GM06990 (cell line): ENCODE data around the gene TPSD1.

Experiments used
- DNase-seq: peaks from one replicate; pipeline ENCODE4 v3.0.0-alpha.2; 2011; ENCODE audit not compliant: insufficient read length; ENCODE audit errors: extremely low read depth
- H3K27me3 ChIP-seq: replicated peaks from 2 replicates; pipeline ENCODE4 v1.6.0; 2011; ENCODE audit warnings: low read length; ENCODE audit not compliant: control insufficient read depth, insufficient read depth
- H3K36me3 ChIP-seq: 2 replicates; pipeline ENCODE4 v1.5.1; 2011; ENCODE audit warnings: low read length; ENCODE audit not compliant: control insufficient read depth, insufficient read depth
- H3K4me3 ChIP-seq: replicated peaks from 2 replicates; pipeline ENCODE4 v1.5.1; 2011; ENCODE audit warnings: low read depth, mild to moderate bottlenecking, control low read depth, low read length
- TF ChIP-seq, protein P1 (sequence below): IDR thresholded peaks from 2 replicates; pipeline ENCODE4 v1.5.1; 2011; ENCODE audit warnings: low read length, control low read depth, mild to moderate bottlenecking, inconsistent platforms; ENCODE audit not compliant: insufficient read depth, poor library complexity, severe bottlenecking

TPSD1 gene

DNA sequence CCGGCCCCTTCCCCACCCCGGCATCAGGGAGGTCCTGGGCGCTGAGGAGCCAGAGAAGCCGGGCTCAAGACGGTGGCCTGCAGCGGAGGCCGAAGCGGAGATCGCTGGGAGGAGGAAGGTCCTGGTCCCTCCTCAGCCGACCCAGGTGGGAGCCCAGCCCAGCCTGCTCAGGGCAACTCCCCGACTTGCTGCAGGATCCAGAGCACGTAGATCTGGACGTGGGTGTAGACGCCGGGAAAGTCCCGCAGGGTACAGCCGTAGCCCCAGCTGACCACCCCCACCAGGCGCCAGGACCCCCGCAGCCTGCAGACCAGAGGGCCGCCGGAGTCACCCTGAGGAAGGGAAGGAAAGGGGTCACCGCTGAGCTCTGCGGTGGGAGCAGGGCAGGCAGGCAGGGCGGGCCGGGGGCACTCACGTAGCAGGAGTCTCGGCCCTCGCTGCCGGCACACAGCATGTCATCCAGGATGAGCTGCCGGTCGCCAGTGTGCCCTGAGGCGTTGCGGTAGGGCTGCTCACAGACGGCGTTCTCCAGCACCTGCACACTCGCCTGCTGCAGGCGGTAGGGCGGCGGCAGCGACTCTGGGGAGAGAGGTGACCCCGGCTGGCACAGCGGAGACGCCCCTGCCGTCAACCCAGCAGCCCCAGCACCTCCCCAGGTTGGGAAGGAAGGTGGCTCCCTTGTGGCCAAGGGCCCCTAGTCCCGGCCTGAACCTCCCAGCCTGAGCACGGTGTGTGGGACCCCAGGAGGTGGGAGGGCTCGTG is 5.4 kb downstream of the TPSD1 start:
- Histone ChIP-seq H3K4me3 (no peak overlapping the region), H3K36me3 (no peaks in the 10 kb centered on the region), H3K27me3 (no peaks in the 10 kb centered on the region; the same call in 1 of the 2 replicates)
- no peak for DNase-seq
- TF ChIP-seq, protein P1, sequence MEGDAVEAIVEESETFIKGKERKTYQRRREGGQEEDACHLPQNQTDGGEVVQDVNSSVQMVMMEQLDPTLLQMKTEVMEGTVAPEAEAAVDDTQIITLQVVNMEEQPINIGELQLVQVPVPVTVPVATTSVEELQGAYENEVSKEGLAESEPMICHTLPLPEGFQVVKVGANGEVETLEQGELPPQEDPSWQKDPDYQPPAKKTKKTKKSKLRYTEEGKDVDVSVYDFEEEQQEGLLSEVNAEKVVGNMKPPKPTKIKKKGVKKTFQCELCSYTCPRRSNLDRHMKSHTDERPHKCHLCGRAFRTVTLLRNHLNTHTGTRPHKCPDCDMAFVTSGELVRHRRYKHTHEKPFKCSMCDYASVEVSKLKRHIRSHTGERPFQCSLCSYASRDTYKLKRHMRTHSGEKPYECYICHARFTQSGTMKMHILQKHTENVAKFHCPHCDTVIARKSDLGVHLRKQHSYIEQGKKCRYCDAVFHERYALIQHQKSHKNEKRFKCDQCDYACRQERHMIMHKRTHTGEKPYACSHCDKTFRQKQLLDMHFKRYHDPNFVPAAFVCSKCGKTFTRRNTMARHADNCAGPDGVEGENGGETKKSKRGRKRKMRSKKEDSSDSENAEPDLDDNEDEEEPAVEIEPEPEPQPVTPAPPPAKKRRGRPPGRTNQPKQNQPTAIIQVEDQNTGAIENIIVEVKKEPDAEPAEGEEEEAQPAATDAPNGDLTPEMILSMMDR: no peak

DNA sequence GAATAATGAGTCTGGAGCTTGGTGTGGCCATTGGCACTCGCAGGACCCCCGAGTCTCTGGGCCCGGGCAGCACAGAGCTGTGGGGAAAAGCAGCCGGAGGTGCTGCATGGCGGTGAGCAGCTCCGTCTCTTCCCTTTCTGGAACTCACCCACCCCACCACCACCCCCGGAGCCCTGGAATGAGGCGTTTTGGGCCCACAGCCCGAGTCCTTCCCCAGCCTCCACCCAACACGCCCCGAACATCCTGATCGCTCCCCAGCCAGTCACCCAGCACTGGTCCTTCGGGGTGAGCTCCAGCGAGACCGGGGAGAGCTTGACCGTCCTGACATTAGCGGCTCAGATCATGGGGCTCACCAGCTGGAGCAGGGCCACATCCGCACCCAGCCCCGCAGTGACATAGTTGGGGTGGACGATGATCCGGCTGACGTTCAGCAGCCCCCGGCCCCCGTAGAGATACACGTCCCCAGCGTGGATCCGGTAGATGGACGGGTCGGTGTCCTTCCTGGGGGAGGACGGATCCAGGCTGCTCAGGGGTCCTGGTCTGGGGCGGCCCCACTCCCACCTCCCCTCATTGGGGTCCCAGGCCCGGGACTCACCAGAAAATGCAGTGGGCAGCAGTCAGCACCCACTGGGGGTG is 6.5 kb downstream of the TPSD1 start:
- H3K4me3 ChIP-seq: no peak overlapping the region
- TF ChIP-seq, protein P1: no peak
- DNase-seq: no peak
- no peaks in the 10 kb centered on the region for H3K36me3 ChIP-seq
- no peaks in the 10 kb centered on the region; the same call in 1 of the 2 replicates for H3K27me3 ChIP-seq

DNA sequence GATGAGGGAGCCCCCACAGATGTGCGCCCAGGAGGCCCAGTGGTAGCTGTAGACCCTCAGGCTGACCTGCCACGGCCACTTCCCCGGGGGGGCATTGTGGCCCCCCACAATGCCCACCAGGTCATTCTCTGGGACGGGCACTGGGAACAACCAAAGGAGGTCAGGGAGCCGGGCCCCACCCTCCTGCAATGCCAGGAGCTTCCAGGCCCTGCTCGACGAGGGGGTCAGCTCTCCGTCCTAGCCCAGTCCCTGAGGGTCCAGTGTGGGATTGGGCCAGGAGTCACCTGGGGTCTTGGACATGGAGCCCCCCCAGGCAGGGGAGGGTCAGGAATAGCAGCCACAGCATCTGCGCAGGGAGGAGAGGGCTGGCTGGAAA is 7.0 kb downstream of the TPSD1 start:
- no peaks in the 10 kb centered on the region for H3K36me3 ChIP-seq
- H3K4me3 ChIP-seq: no peak overlapping the region
- TF ChIP-seq, protein P1: no peak
- no peak for DNase-seq
- no peaks in the 10 kb centered on the region; the same call in 1 of the 2 replicates for H3K27me3 ChIP-seq

DNA sequence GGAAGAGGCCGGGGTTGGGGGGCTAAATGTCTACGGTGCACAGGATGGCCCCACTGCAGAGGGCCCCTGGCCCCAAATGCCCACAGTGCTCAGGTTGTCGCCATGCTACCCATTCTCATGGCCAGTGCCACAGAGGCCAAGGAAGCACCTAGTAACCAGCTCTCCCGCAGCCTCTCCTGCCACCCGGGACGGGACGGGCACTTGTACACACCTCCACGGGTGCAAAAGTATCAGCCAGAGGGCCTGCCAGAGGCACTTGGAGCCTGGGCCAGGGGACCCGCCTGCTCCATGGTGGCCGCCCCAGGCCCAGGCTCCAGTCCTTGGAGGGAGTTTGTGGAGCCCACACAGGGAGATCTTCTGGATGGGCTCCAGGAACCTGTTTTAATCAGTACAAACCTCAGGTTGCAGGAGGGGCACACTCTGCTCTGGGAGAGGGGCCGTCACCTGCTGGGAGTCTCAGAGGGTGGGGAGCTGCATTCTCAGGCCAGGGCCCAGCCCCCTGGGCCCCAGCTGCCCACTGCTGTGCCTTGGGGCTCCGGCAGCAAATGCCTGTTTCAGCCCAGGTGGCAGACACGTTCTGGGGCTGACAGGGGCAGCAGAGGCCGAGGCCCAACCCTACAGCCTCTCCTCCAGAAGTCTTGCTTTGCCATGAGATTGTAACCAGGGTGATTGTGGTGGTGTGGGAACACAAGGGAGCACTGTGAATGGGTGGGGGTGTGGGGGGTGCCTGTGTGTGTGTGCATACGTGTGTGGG is 7.9 kb downstream of the TPSD1 start:
- Histone ChIP-seq H3K4me3 (no peak overlapping the region), H3K36me3 (no peaks in the 10 kb centered on the region), H3K27me3 (no peaks in the 10 kb centered on the region; the same call in 1 of the 2 replicates)
- TF ChIP-seq, protein P1: no peak
- DNase-seq: no peak

DNA sequence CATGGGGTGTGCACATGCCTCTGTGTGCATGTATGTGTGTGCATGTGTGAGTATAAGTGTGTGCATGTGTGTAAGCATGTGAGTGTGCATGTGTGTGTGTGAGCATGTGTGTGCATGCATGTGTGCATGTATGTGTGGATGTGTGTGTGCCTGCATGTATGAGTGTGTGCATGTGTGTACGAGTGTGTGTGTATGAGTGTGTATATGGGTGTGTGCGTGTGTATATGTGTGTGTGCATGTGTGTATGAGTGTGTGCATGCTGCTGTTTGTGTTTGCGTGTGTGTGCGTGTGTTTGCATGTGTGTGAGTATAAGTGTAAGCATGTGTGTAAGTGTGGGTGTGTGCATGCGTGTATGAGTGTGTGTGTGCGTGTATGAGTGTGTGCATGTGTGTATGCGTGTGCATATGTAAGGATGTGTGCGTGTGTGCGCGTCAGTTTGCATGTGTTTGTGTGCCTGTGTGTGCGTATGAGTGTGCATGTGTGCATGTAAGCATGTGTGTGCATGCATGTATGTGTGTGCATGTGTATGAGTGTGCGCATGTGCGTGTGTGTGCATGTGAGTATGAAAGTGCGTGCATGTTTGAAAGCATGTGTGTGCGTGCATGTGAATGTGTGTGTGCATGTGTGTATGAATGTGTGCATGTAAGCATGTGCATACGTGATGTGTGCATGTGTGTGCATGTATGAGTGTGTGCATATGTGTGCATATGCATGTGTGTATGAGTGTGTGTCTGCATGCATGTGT is 8.6 kb downstream of the TPSD1 start:
- Histone ChIP-seq H3K27me3 (no peaks in the 10 kb centered on the region; the same call in 1 of the 2 replicates), H3K36me3 (no peaks in the 10 kb centered on the region), H3K4me3 (no peak overlapping the region)
- DNase-seq: no peak
- TF ChIP-seq, protein P1: no peak
